ENCODE data around the gene CLSTN2.

DNA sequence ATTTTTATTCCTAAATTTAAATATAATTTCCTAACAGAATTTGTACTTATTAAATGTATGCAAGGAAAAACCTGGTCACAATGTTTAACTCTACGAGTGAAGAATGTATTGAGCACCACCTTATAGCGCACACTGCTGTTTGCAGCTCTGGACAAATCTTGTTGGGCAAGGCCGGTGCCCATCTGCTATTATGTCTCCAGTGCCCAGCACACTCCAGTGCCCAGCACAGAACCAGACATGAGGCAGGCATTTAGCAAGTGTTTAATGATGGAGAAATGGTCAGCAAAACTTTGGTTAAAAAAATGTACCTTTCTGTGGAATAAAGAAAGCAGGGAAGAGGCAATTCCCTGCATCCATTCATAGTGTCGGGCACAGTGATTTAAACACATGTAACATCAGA lies 488.2 kb downstream of the CLSTN2 start:
- TF ChIP-seq, protein P1, sequence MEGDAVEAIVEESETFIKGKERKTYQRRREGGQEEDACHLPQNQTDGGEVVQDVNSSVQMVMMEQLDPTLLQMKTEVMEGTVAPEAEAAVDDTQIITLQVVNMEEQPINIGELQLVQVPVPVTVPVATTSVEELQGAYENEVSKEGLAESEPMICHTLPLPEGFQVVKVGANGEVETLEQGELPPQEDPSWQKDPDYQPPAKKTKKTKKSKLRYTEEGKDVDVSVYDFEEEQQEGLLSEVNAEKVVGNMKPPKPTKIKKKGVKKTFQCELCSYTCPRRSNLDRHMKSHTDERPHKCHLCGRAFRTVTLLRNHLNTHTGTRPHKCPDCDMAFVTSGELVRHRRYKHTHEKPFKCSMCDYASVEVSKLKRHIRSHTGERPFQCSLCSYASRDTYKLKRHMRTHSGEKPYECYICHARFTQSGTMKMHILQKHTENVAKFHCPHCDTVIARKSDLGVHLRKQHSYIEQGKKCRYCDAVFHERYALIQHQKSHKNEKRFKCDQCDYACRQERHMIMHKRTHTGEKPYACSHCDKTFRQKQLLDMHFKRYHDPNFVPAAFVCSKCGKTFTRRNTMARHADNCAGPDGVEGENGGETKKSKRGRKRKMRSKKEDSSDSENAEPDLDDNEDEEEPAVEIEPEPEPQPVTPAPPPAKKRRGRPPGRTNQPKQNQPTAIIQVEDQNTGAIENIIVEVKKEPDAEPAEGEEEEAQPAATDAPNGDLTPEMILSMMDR (conservative IDR thresholded peaks at IDR 0.05; ENCODE audit: low read depth, low read length) = no peak
- no peak for TF ChIP-seq EZH2 (IDR thresholded peaks at IDR 0.05; ENCODE audit: low read length, unreplicated experiment)
- TF ChIP-seq EZH2phosphoT487 (IDR thresholded peaks at IDR 0.05; ENCODE audit: borderline replicate concordance, low read length) = no peak

Measured in PC-3 (cell line).